BJ (cell line): ENCODE data around the gene NAPA. TPM values are rescaled to one million over a fixed set of nuclear protein-coding genes. Genes with fewer than 3 reads are reported as not detected.

Experiments used
- CTCF ChIA-PET: fragments of 350-600 bp; formaldehyde crosslinking; extraction: SDS; loops from one replicate; lab custom pipeline; 2021; ENCODE audit warnings: antibody characterized with exemption, inconsistent platforms; lab: Yijun Ruan, JAX
- POLR2A ChIA-PET: fragments of 300-600 bp; sonication (Branson Sonifier 250); formaldehyde crosslinking; extraction: SDS; loops from one replicate; lab custom pipeline; 2021; ENCODE audit warnings: antibody characterized with exemption; lab: Charles Lee
- DNase-seq: peaks from one replicate; pipeline ENCODE4 v3.0.0-alpha.2; 2011; ENCODE audit warnings: low read depth
- H3K27me3 ChIP-seq: 2 replicates; pipeline ENCODE4 v1.6.0; 2011; ENCODE audit warnings: low read length; ENCODE audit not compliant: control insufficient read depth, insufficient read depth
- H3K36me3 ChIP-seq: 2 replicates; pipeline ENCODE4 v1.5.1; 2011; ENCODE audit warnings: low read length; ENCODE audit not compliant: control insufficient read depth, insufficient read depth
- H3K4me3 ChIP-seq: 2 replicates; pipeline ENCODE4 v1.5.1; 2011; ENCODE audit warnings: low read depth, mild to moderate bottlenecking, control low read depth, low read length
- CTCF ChIP-seq: IDR thresholded peaks from 2 replicates; pipeline ENCODE4 v1.5.1; 2011; ENCODE audit warnings: low read depth, mild to moderate bottlenecking, control low read depth, inconsistent platforms, low read length, moderate library complexity; ENCODE audit not compliant: insufficient read depth
- polyA plus RNA-seq: library from polyadenylated mRNA; depleted of rRNA; stranded (reverse); fragments of >200 nt; gene quantifications from 2 replicates; pipeline ENCODE4 v1.2.3, GENCODE V29; 2011

Gene NAPA
- polyA plus RNA-seq, 1 experiment = 203 TPM

GRCh38 chr19:47470447-47471195 is 44.2 kb downstream of the NAPA start:
- Histone ChIP-seq H3K36me3 (no peaks in the 10 kb centered on the region), H3K4me3 (no peak overlapping the region), H3K27me3 (peaks cover 25% of the 10 kb centered on the region)
- ChIA-PET CTCF (no interaction called here), POLR2A (no interaction called here)
- no peak for TF ChIP-seq CTCF
- DNase-seq = no peak

- no peak for DNase-seq
- H3K27me3 ChIP-seq = peaks cover 28% of the 10 kb centered on the region
- TF ChIP-seq CTCF = no peak
- H3K4me3 ChIP-seq = no peak overlapping the region
- no peaks in the 10 kb centered on the region for H3K36me3 ChIP-seq
- ChIA-PET CTCF (no interaction called here), POLR2A (no interaction called here)
Measured at GRCh38 chr19:47469719-47470118, 45.1 kb downstream of the NAPA start.

- no peaks in the 10 kb centered on the region for H3K36me3 ChIP-seq
- peaks cover 28% of the 10 kb centered on the region for H3K27me3 ChIP-seq
- ChIA-PET CTCF (no interaction called here), POLR2A (no interaction called here)
- DNase-seq = no peak
- no peak overlapping the region for H3K4me3 ChIP-seq
- TF ChIP-seq CTCF = no peak
Measured at GRCh38 chr19:47469363-47469700, 45.5 kb downstream of the NAPA start.

DNA sequence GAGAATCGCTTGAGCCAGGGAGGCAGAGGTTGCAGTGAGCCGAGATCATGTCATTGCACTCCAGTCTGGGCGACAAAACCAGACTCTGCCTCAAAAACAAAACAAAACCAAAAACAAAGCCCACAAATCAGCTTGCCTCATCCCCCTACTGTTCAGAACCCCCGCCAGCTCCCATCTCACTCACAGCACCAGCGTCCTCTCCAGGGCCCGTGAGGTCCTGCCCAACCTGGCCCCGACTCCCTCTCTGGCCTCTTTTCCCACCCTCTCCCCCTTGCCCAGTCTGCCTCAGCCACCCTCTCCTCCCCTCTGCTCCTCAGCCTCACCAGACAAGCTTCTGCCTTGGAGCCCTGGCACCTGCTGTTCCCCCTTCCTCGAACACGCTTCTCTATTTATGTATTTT is 46.9 kb downstream of the NAPA start:
- H3K27me3 ChIP-seq = peaks cover 29% of the 10 kb centered on the region
- DNase-seq = no peak
- CTCF ChIA-PET = interaction anchor here (0.7 to 2.7 kb wide), 3 partner anchors 16 to 141 kb away, joined by 3 to 14 read pairs (median 4); partner anchors contain the start of gene KPTN
- no peaks in the 10 kb centered on the region for H3K36me3 ChIP-seq
- TF ChIP-seq CTCF = no peak
- H3K4me3 ChIP-seq = no peak overlapping the region
- POLR2A ChIA-PET = interaction anchor here (0.7 kb wide), 1 partner anchor 655 kb away, joined by 5 read pairs; no protein-coding TSS in a partner anchor

- ChIA-PET CTCF (no interaction called here), POLR2A (no interaction called here)
- Histone ChIP-seq H3K27me3 (peaks cover 23% of the 10 kb centered on the region), H3K36me3 (no peaks in the 10 kb centered on the region), H3K4me3 (no peak overlapping the region)
- TF ChIP-seq CTCF = no peak
- no peak for DNase-seq
Measured at GRCh38 chr19:47465957-47466356, 48.9 kb downstream of the NAPA start.
